ENCODE data around the gene ITGAL.

GRCh38 chr16:30565526-30565925 lies 93.0 kb downstream of the ITGAL start:
- TF ChIP-seq POLR2A (IDR thresholded peaks at IDR 0.05; ENCODE audit: low read length) = no peak
- no peak for TF ChIP-seq GATA1 (IDR thresholded peaks at IDR 0.05; ENCODE audit: low read depth, low read length)
